Measurements from ENCODE around the gene DPEP1. TPM values are rescaled to one million over a fixed set of nuclear protein-coding genes. Genes with fewer than 3 reads are reported as not detected.

The DPEP1 gene
- total RNA-seq = 0.15 and 0.34 TPM in 2 replicates

DNA sequence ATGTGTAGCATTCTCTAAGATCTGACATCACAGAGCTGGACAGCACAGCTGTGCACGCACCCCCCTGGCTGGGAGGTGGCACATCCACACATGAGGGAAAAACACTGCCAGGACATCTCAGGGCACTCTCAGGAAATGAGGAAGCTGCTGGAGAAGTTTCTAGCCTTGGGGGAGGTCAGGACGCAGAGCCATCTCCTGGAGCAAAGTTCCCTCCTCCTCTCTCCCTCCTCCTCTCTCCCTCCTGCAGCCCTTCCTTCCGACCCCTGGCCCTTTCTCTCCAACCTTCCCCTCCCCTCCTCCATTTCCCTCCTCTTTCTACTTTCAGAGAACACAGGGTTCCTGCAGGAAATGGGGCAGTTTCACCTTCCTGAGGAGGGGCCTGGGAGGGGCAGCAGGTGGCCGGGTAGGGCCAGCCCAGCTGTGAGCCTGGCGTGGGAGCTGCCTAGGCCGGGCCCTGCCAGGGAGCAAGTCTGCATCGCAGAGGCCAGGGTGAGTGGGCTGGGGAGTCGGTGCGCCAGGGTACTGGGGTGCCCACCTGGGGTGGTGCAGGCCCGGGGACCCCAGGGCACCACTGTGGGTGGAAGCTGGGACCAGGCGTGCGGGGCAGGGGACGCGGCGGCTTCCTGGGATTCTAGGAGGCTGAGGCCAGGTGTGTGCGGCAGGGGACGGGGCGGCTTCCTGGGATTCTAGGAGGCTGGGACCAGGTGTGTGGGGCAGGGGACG, at the start of gene DPEP1:
TSS of gene DPEP1 (plus strand) at position 412 of the 723 bp plus-strand sequence. CDS start 16,769 bp downstream, outside the sequence.

DNA sequence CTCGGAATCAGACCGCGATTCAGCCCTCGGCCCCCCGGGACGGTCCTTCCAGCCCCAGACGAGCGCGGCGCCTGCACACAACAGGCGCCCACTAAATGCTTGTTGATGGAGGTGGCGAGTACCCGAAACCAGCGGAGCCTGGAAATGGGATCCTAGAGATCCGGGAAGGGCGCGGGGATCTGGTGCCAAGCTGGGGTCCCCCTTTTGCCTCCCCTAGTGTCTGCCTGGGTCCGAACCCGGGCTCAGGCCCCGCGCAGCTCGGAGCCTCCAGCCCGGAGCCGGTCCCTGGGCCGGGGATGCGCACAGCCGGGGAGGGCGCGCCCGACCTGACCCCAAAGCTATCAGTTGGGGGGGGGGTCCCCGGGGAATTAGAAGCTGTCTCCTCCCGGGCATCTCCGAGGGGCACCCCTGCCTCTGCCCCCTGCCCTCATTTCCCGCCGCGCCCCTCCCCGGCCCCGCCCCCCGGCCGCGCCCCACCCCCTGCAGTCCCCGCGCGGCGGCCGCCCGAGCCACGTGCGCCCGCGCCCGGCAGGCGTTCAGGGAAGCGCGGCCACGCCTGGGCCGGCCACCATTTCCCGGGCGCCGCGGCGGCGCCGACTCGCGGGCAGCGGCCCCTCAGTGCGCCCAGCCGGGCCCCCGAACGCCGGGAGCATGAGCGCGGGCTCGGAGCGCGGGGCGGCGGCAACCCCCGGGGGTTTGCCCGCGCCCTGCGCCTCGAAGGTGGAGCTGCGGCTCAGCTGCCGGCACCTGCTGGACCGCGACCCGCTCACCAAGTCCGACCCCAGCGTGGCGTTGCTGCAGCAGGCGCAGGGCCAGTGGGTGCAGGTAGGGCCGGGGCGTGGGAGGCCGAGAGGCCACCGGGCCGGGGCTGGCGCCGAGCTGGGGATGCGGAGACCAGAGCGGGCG, 37.9 kb upstream of the DPEP1 start, which contains the start of gene CPNE7:
TSS of gene CPNE7 (plus strand) at position 512 of the 906 bp plus-strand sequence. CDS start at position 652, 140 bp downstream.

GRCh38 chr16:89657442-89658220, 44.2 kb downstream of the DPEP1 start, which contains the start of the genes CHMP1A and SPATA33:
Gene CHMP1A, minus strand, starts transcription at chr16:89657708. Its CDS starts 120 bp downstream, at chr16:89657588.
Gene SPATA33, plus strand, starts transcription at chr16:89657836. Its CDS starts 76 bp downstream, at chr16:89657912.

GRCh38 chr16:89686520-89687091, 73.2 kb downstream of the DPEP1 start, which contains the start of gene CDK10:
Gene CDK10, plus strand, starts transcription at chr16:89686689. Its CDS starts 22 bp downstream, at chr16:89686711.

Other genes starting within 250 kb of the DPEP1 start
- 41.5 and 45.4 TPM in 2 replicates for gene ANKRD11, start 123.1 kb upstream of the DPEP1 start, total RNA-seq
- 111 and 145 TPM in 2 replicates for gene SPG7, start 105.2 kb upstream of the DPEP1 start, total RNA-seq
- gene RPL13, start 53.0 kb upstream of the DPEP1 start, total RNA-seq = 6,637 and 6,795 TPM in 2 replicates
- 34.2 and 41.4 TPM in 2 replicates for gene CPNE7, start 37.9 kb upstream of the DPEP1 start, total RNA-seq
- 76.0 and 87.0 TPM in 2 replicates for gene CHMP1A, start 44.1 kb downstream of the DPEP1 start, total RNA-seq
- gene SPATA33, start 44.2 kb downstream of the DPEP1 start, total RNA-seq = 5.1 and 7.4 TPM in 2 replicates
- gene CDK10, start 73.0 kb downstream of the DPEP1 start, total RNA-seq = 51.0 and 65.1 TPM in 2 replicates
- 5.6 and 6.1 TPM in 2 replicates for gene SPATA2L, start 88.1 kb downstream of the DPEP1 start, total RNA-seq
- gene VPS9D1, start 107.3 kb downstream of the DPEP1 start, total RNA-seq = 8.5 and 9.6 TPM in 2 replicates
- gene ZNF276, start 107.9 kb downstream of the DPEP1 start, total RNA-seq = 6.8 and 9.9 TPM in 2 replicates
- 21.4 and 32.6 TPM in 2 replicates for gene FANCA, start 203.0 kb downstream of the DPEP1 start, total RNA-seq
- 0.50 and 1.9 TPM in 2 replicates for gene SPIRE2, start 214.8 kb downstream of the DPEP1 start, total RNA-seq